HCT116 (cell line): ENCODE measurements around the gene GNRH2. TPM values are rescaled to one million over a fixed set of nuclear protein-coding genes. Genes with fewer than 3 reads are reported as not detected.

Experiments
- ATAC-seq: fragments of 200-7000 bp; cut with Tn5 transposase; 2 replicates; pipeline ENCODE4 v1.9.1; 2020; ENCODE audit warnings: mild to moderate bottlenecking, moderate library complexity
- BruUV-seq: library from RNA; stranded (reverse); fragments of 400-500 nt; replicated peaks from 2 replicates; lab custom pipeline; 2021; lab: Mats Ljungman, UMichigan
- CTCF ChIA-PET: fragments of 300-600 bp; sonication (Branson Sonifier 250); formaldehyde crosslinking; loops from one replicate; lab custom pipeline; 2021; ENCODE audit warnings: antibody characterized with exemption; lab: Charles Lee
- POLR2A ChIA-PET: fragments of 300-600, 350-600 bp; sonication (Branson Sonifier 250); formaldehyde crosslinking; loops from one replicate; lab custom pipeline; 2021; ENCODE audit warnings: antibody characterized with exemption; lab: Charles Lee
- RAD21 ChIA-PET, 2 experiments: fragments of 300-600 bp; sonication (Branson Sonifier 250); formaldehyde crosslinking; loops; one replicate each; lab custom pipeline; 2023; ENCODE audit warnings: low total read pairs in 2 of 2; ENCODE audit not compliant: uncharacterized antibody in 2 of 2, unreplicated experiment in 2 of 2, low non-redundant PET in 1 of 2; lab: Charles Lee
- DNase-seq: peaks from one replicate; pipeline ENCODE4 v3.0.0-alpha.2; 2010; ENCODE audit warnings: low read depth, low spot score
- H2AFZ ChIP-seq: fragments of 200-600 bp; shearing (Covaris generic), sonication (generic); 2 replicates; pipeline ENCODE4 v1.6.1; 2017; ENCODE audit warnings: low read depth, mixed run types, mixed read lengths, antibody characterized with exemption, low read length; ENCODE audit not compliant: poor library complexity, severe bottlenecking
- H3K27ac ChIP-seq: 2 replicates; pipeline ENCODE4 v1.5.1; 2012; ENCODE audit warnings: low read depth, low read length
- H3K27me3 ChIP-seq: fragments of 200-600 bp; sonication (generic); 2 replicates; pipeline ENCODE4 v1.6.1; 2016; ENCODE audit warnings: mixed run types, low read length, mixed read lengths; ENCODE audit not compliant: insufficient read depth
- H3K36me3 ChIP-seq, 2 experiments: fragments of 200-500 bp in 1 of 2; fragments of 200-600 bp in 1 of 2; sonication (Bioruptor generic) in 1 of 2; sonication (generic) in 1 of 2; 2 replicates each; pipeline versions ENCODE4 v1.5.1 to v1.6.1; 2014 to 2016; ENCODE audit warnings: low read length in 2 of 2, inconsistent platforms in 1 of 2, mixed read lengths in 1 of 2, mixed run types in 1 of 2; ENCODE audit not compliant: insufficient read depth in 2 of 2, control insufficient read depth in 1 of 2
- H3K4me1 ChIP-seq, 2 experiments: fragments of 200-600 bp in 1 of 2; sonication (generic) in 1 of 2; 2 replicates each; pipeline versions ENCODE4 v1.5.1 to v1.6.1; 2012 to 2017; ENCODE audit warnings: low read length in 2 of 2, inconsistent platforms in 1 of 2, mild to moderate bottlenecking in 1 of 2, mixed read lengths in 1 of 2, mixed run types in 1 of 2, moderate library complexity in 1 of 2; ENCODE audit not compliant: insufficient read depth in 2 of 2, control insufficient read depth in 1 of 2
- H3K4me2 ChIP-seq: fragments of 200-600 bp; sonication (generic); 2 replicates; pipeline ENCODE4 v1.6.1; 2017; ENCODE audit warnings: mixed run types, low read length, mixed read lengths
- H3K4me3 ChIP-seq, 2 experiments: fragments of 200-600 bp in 1 of 2; sonication (generic) in 1 of 2; replicated peaks in 1 of 2; 2 replicates each; pipeline ENCODE4 v1.5.1; 2011 to 2016; ENCODE audit warnings: low read length in 2 of 2, control low read depth in 1 of 2, low read depth in 1 of 2, mild to moderate bottlenecking in 1 of 2, mixed read lengths in 1 of 2, mixed run types in 1 of 2
- H3K79me2 ChIP-seq: fragments of 200-600 bp; sonication (generic); 2 replicates; pipeline ENCODE4 v1.6.1; 2017; ENCODE audit warnings: mild to moderate bottlenecking, mixed run types, low read length, moderate library complexity, mixed read lengths; ENCODE audit not compliant: insufficient read depth
- H3K9ac ChIP-seq: fragments of 200-600 bp; sonication (generic); 2 replicates; pipeline ENCODE4 v1.6.1; 2016; ENCODE audit warnings: low read length, mixed read lengths
- H3K9me2 ChIP-seq: fragments of 200-600 bp; sonication (generic), shearing (Covaris generic); 2 replicates; pipeline ENCODE4 v1.6.1; 2017; ENCODE audit warnings: mixed run types, mild to moderate bottlenecking, moderate library complexity; ENCODE audit not compliant: insufficient read depth
- H3K9me3 ChIP-seq, 2 experiments: fragments of 200-500 bp in 1 of 2; fragments of 200-600 bp in 1 of 2; sonication (Bioruptor generic) in 1 of 2; sonication (generic) in 1 of 2; 2 replicates each; pipeline ENCODE4 v1.6.1; 2014 to 2017; ENCODE audit warnings: low read length in 2 of 2, mixed read lengths in 2 of 2, inconsistent platforms in 1 of 2, low read depth in 1 of 2, mild to moderate bottlenecking in 1 of 2, mixed run types in 1 of 2, moderate library complexity in 1 of 2; ENCODE audit not compliant: control insufficient read depth in 1 of 2, insufficient read depth in 1 of 2
- H4K20me1 ChIP-seq: fragments of 200-600 bp; sonication (generic), shearing (Covaris generic); 2 replicates; pipeline ENCODE4 v1.6.1; 2017; ENCODE audit warnings: mixed run types, mild to moderate bottlenecking, moderate library complexity; ENCODE audit not compliant: insufficient read depth
- CBX3 ChIP-seq: IDR thresholded peaks from 2 replicates; pipeline ENCODE4 v1.6.1; 2012; ENCODE audit warnings: low read depth
- CEBPB ChIP-seq: IDR thresholded peaks from 2 replicates; pipeline ENCODE4 v1.6.1; 2012; ENCODE audit warnings: low read depth
- EGR1 ChIP-seq: IDR thresholded peaks from 2 replicates; pipeline ENCODE4 v1.6.1; 2012; ENCODE audit warnings: low read depth
- ELF1 ChIP-seq: IDR thresholded peaks from 2 replicates; pipeline ENCODE4 v1.6.1; 2012; ENCODE audit warnings: low read depth, borderline replicate concordance
- EZH2 ChIP-seq: fragments of 200-600 bp; sonication (generic); IDR thresholded peaks from 2 replicates; pipeline ENCODE4 v1.6.1; 2017; ENCODE audit warnings: antibody characterized with exemption, mixed run types
- EZH2phosphoT487 ChIP-seq: fragments of 200-600 bp; IDR thresholded peaks from 2 replicates; pipeline ENCODE4 v1.6.1; 2018; ENCODE audit warnings: antibody characterized with exemption, borderline replicate concordance
- JUND ChIP-seq: IDR thresholded peaks from 2 replicates; pipeline ENCODE4 v1.6.1; 2012
- POLR2A ChIP-seq: IDR thresholded peaks from 2 replicates; pipeline ENCODE4 v1.7.0; 2011; ENCODE audit warnings: borderline replicate concordance; ENCODE audit not compliant: insufficient read depth, insufficient read length; ENCODE audit errors: extremely low read depth
- POLR2AphosphoS5 ChIP-seq: IDR thresholded peaks from 2 replicates; pipeline ENCODE4 v1.6.1; 2011; ENCODE audit warnings: mild to moderate bottlenecking, low read depth, low read length, moderate library complexity
- RAD21 ChIP-seq: IDR thresholded peaks from 2 replicates; pipeline ENCODE4 v1.6.1; 2012; ENCODE audit warnings: low read depth, mild to moderate bottlenecking
- SP1 ChIP-seq: IDR thresholded peaks from 2 replicates; pipeline ENCODE4 v1.6.1; 2012; ENCODE audit warnings: low read depth
- SRF ChIP-seq: IDR thresholded peaks from 2 replicates; pipeline ENCODE4 v1.6.1; 2012; ENCODE audit warnings: low read depth
- YY1 ChIP-seq: IDR thresholded peaks from 2 replicates; pipeline ENCODE4 v1.6.1; 2011; ENCODE audit warnings: low read length, low read depth, moderate library complexity, mild to moderate bottlenecking; ENCODE audit not compliant: insufficient replicate concordance; ENCODE audit errors: extremely low read depth
- ZFX ChIP-seq: fragments of 450-650 bp; IDR thresholded peaks from 2 replicates; pipeline ENCODE4 v1.6.1; 2017
- intact Hi-C: fragments of 100-400 bp; cut with micrococcal nuclease; formaldehyde crosslinking; loops from 2 replicates; pipeline ENCODE4 v1.10.0; 2022
- total RNA-seq: library from RNA; stranded (reverse); gene quantifications from one replicate; pipeline ENCODE4 v1.2.1, GENCODE V29; 2021; ENCODE audit not compliant: unreplicated experiment
- TF ChIP-seq, protein P1 (sequence below), 3 experiments: fragments of 200-600 bp in 1 of 3; sonication (generic) in 1 of 3; IDR thresholded peaks in 2 of 3; conservative IDR thresholded peaks in 1 of 3; 2 replicates each; pipeline ENCODE4 v1.5.1; 2012 to 2017; ENCODE audit warnings: low read depth in 2 of 3, low read length in 2 of 3, antibody characterized with exemption in 1 of 3, borderline replicate concordance in 1 of 3, control low read depth in 1 of 3, mild to moderate bottlenecking in 1 of 3, mixed read lengths in 1 of 3, mixed run types in 1 of 3, moderate library complexity in 1 of 3; ENCODE audit not compliant: insufficient read depth in 1 of 3
- TF ChIP-seq, protein P2 (sequence below): IDR thresholded peaks from 2 replicates; pipeline ENCODE4 v1.6.1; 2011; ENCODE audit warnings: mild to moderate bottlenecking, low read length, moderate library complexity; ENCODE audit not compliant: insufficient replicate concordance; ENCODE audit errors: extremely low read depth
- TF ChIP-seq, protein P3 (sequence below): IDR thresholded peaks from 2 replicates; pipeline ENCODE4 v1.6.1; 2012

GNRH2 gene
- total RNA-seq, 1 experiment from 2014 or later: 0.32 TPM

DNA sequence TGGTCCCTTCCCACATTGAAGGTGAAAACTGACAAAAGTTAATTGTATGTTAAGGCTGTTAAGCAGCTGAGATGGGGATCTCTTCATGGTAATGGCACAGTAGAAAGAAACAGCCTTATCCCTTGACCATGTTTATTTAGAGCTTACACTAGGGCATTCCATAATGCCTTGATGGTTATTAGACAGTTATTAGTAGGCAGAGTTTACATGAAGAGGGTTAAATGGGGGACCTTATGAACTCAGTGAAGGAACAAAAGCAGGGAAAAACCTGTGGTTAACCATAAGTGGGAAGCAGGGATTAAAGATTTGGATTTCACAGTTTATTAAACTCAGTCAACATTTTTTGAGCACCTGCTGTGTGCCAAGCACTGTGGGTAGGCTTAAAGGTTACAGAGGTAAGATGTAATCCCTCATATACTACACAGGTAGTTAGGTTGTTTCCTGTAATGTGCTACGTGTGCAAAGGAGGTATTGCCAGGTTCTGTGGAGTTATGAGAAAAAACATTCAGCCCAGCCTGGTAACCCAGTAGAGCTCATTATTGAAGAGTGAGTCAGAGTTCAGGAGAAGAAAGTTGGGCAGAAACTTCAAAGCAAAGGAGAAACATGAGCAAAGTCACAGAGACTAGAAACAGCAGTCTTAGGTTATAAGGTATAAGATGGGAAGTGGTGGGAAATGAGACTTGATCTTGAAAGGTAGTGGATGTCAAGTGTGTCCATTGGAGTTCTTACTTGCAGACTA lies 32.3 kb upstream of the GNRH2 start:
- Histone ChIP-seq H3K9ac (no peak overlapping the region), H3K4me2 (peak overlapping the region; percentile 6; the same call in 1 of the 2 replicates), H3K27ac (no peak overlapping the region), H3K79me2 (no peaks in the 10 kb centered on the region), H3K4me1 (peaks cover 6 to 10% of the 10 kb centered on the region in 2 experiments), H3K9me2 (no peaks in the 10 kb centered on the region), H3K36me3 (peaks cover 4 to 14% of the 10 kb centered on the region in 2 experiments; a peak in 2 of 4 replicates), H3K9me3 (no peaks in the 10 kb centered on the region), H3K4me3 (no peak overlapping the region), H3K27me3 (no peaks in the 10 kb centered on the region), H4K20me1 (no peaks in the 10 kb centered on the region), H2AFZ (no peak overlapping the region)
- intact Hi-C loops: no loop called here
- TF ChIP-seq EZH2: no peak
- no peak for TF ChIP-seq POLR2A
- BruUV-seq: no TSS peak
- POLR2A ChIA-PET: no interaction called here
- DNase-seq: no peak
- ATAC-seq: peak; percentile 62
- RAD21 ChIA-PET: interaction anchor here in 1 of 2 experiments (0.9 kb wide), 1 partner anchor 10 kb away, joined by 3 read pairs; no protein-coding TSS in a partner anchor
- CTCF ChIA-PET: no interaction called here

DNA sequence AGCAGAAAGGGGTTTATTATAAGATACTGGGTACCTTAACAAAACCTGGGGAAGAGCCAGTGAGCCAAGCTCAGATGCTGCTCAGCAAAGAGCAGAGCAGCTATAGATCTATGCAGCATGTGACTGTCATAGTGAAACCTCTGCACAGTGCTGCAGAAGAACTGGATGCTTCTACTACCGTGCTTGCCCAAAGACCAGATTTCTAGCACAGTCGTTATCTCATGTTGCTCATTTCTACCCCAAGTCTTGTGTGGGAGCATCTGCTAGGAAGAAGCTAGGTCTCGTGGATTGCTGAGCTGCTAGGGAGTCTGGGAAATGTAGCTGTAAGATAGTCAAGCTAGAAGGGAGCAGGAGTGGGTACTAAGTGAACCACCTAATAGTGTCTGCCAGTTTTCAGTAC lies 31.7 kb upstream of the GNRH2 start:
- RAD21 ChIA-PET: no interaction called here
- no peak for DNase-seq
- H3K9me3 ChIP-seq: no peaks in the 10 kb centered on the region
- H3K4me3 ChIP-seq: no peak overlapping the region
- H3K4me1 ChIP-seq: peaks cover 6 to 10% of the 10 kb centered on the region in 2 experiments
- H3K36me3 ChIP-seq: peaks cover 4 to 14% of the 10 kb centered on the region in 2 experiments; a peak in 2 of 4 replicates
- no peaks in the 10 kb centered on the region for H3K27me3 ChIP-seq
- intact Hi-C loops: no loop called here
- H2AFZ ChIP-seq: no peak overlapping the region
- POLR2A ChIA-PET: no interaction called here
- no peak overlapping the region for H3K27ac ChIP-seq
- no peaks in the 10 kb centered on the region for H3K79me2 ChIP-seq
- H4K20me1 ChIP-seq: no peaks in the 10 kb centered on the region
- no peaks in the 10 kb centered on the region for H3K9me2 ChIP-seq
- no TSS peak for BruUV-seq
- no peak for ATAC-seq
- no peak overlapping the region for H3K9ac ChIP-seq
- CTCF ChIA-PET: no interaction called here
- H3K4me2 ChIP-seq: no peak overlapping the region
- TF ChIP-seq, protein P1, sequence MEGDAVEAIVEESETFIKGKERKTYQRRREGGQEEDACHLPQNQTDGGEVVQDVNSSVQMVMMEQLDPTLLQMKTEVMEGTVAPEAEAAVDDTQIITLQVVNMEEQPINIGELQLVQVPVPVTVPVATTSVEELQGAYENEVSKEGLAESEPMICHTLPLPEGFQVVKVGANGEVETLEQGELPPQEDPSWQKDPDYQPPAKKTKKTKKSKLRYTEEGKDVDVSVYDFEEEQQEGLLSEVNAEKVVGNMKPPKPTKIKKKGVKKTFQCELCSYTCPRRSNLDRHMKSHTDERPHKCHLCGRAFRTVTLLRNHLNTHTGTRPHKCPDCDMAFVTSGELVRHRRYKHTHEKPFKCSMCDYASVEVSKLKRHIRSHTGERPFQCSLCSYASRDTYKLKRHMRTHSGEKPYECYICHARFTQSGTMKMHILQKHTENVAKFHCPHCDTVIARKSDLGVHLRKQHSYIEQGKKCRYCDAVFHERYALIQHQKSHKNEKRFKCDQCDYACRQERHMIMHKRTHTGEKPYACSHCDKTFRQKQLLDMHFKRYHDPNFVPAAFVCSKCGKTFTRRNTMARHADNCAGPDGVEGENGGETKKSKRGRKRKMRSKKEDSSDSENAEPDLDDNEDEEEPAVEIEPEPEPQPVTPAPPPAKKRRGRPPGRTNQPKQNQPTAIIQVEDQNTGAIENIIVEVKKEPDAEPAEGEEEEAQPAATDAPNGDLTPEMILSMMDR (IDR thresholded peaks at IDR 0.05 in 2 of 3, conservative IDR thresholded peaks at IDR 0.05 in 1 of 3; ENCODE audit: borderline replicate concordance in 1 of 3, insufficient read depth in 1 of 3, low read depth in 2 of 3, low read length in 2 of 3): no peak
- no peak for TF ChIP-seq EGR1
- TF ChIP-seq, protein P2, sequence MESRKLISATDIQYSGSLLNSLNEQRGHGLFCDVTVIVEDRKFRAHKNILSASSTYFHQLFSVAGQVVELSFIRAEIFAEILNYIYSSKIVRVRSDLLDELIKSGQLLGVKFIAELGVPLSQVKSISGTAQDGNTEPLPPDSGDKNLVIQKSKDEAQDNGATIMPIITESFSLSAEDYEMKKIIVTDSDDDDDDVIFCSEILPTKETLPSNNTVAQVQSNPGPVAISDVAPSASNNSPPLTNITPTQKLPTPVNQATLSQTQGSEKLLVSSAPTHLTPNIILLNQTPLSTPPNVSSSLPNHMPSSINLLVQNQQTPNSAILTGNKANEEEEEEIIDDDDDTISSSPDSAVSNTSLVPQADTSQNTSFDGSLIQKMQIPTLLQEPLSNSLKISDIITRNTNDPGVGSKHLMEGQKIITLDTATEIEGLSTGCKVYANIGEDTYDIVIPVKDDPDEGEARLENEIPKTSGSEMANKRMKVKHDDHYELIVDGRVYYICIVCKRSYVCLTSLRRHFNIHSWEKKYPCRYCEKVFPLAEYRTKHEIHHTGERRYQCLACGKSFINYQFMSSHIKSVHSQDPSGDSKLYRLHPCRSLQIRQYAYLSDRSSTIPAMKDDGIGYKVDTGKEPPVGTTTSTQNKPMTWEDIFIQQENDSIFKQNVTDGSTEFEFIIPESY: no peak
- TF ChIP-seq SP1: no peak
- TF ChIP-seq, protein P3, sequence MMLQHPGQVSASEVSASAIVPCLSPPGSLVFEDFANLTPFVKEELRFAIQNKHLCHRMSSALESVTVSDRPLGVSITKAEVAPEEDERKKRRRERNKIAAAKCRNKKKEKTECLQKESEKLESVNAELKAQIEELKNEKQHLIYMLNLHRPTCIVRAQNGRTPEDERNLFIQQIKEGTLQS: no peak
- TF ChIP-seq CEBPB: no peak
- TF ChIP-seq ZFX: no peak
- no peak for TF ChIP-seq CBX3
- TF ChIP-seq JUND: no peak
- TF ChIP-seq RAD21: no peak
- TF ChIP-seq EZH2phosphoT487: no peak
- no peak for TF ChIP-seq YY1
- TF ChIP-seq POLR2AphosphoS5: no peak
- no peak for TF ChIP-seq ELF1
- no peak for TF ChIP-seq POLR2A
- TF ChIP-seq SRF: no peak
